Stomach smooth muscle (tissue), 2 donors: Measurements from ENCODE around the gene PREX1.
A peak's percentile ranks its signal among the peaks of the same experiment; 100 is the strongest.

Experiments used
- H3K27ac ChIP-seq: one replicate; pipeline ENCODE4 v1.7.0; 2013; ENCODE audit warnings: mild to moderate bottlenecking, low read length, inconsistent platforms
- H3K27me3 ChIP-seq, 2 donors: one replicate each; pipeline ENCODE4 v1.7.0; 2013; ENCODE audit warnings: low read length in 2 of 2; ENCODE audit not compliant: insufficient read depth in 2 of 2, control insufficient read depth in 1 of 2
- H3K36me3 ChIP-seq, 2 donors: one replicate each; pipeline ENCODE4 v1.7.0; 2013; ENCODE audit warnings: low read length in 2 of 2; ENCODE audit not compliant: control insufficient read depth in 2 of 2, insufficient read depth in 2 of 2
- H3K4me1 ChIP-seq: one replicate; pipeline ENCODE4 v1.7.0; 2013; ENCODE audit warnings: low read length; ENCODE audit not compliant: control insufficient read depth, insufficient read depth
- H3K4me3 ChIP-seq, 2 donors: one replicate each; pipeline ENCODE4 v1.7.0; 2013; ENCODE audit warnings: low read length in 2 of 2
- H3K9ac ChIP-seq, 2 donors: one replicate each; pipeline ENCODE4 v1.7.0; 2013; ENCODE audit warnings: low read length in 2 of 2, mild to moderate bottlenecking in 1 of 2
- H3K9me3 ChIP-seq, 2 donors: one replicate each; pipeline ENCODE4 v1.7.0; 2013; ENCODE audit warnings: low read length in 2 of 2; ENCODE audit not compliant: control insufficient read depth in 2 of 2
- donor health status: healthy.
- donor health status: Pancreatic carcinoma.

PREX1 gene

GRCh38 chr20:48625136-48625900 lies 202.5 kb downstream of the PREX1 start:
- Histone ChIP-seq H3K4me1 (peaks cover 9% of the 10 kb centered on the region), H3K9me3 (no peaks in the 10 kb centered on the region), H3K27ac (no peak overlapping the region), H3K36me3 (peaks cover 0 to 3% of the 10 kb centered on the region in 2 donors), H3K9ac (no peak overlapping the region), H3K27me3 (no peaks in the 10 kb centered on the region), H3K4me3 (no peak overlapping the region)

- no peak overlapping the region for H3K27ac ChIP-seq
- H3K4me3 ChIP-seq, result no peak overlapping the region
- H3K4me1 ChIP-seq, result peaks cover 17% of the 10 kb centered on the region
- peaks cover 0 to 3% of the 10 kb centered on the region in 2 donors for H3K36me3 ChIP-seq
- no peaks in the 10 kb centered on the region for H3K9me3 ChIP-seq
- H3K27me3 ChIP-seq, result no peaks in the 10 kb centered on the region
- H3K9ac ChIP-seq, result no peak overlapping the region
Observed at GRCh38 chr20:48624315-48625020, 203.3 kb downstream of the PREX1 start.

- H3K27me3 ChIP-seq, result no peaks in the 10 kb centered on the region
- H3K27ac ChIP-seq, result no peak overlapping the region
- H3K4me1 ChIP-seq, result peaks cover 18% of the 10 kb centered on the region
- no peak overlapping the region for H3K4me3 ChIP-seq
- H3K36me3 ChIP-seq, result peaks cover 0 to 3% of the 10 kb centered on the region in 2 donors
- H3K9me3 ChIP-seq, result no peaks in the 10 kb centered on the region
- H3K9ac ChIP-seq, result no peak overlapping the region
Observed at GRCh38 chr20:48623906-48624265, 203.9 kb downstream of the PREX1 start.

GRCh38 chr20:48623176-48623905 lies 204.5 kb downstream of the PREX1 start:
- H3K4me3 ChIP-seq, result no peak overlapping the region
- peaks cover 0 to 3% of the 10 kb centered on the region in 2 donors for H3K36me3 ChIP-seq
- H3K27ac ChIP-seq, result no peak overlapping the region
- peaks cover 18% of the 10 kb centered on the region for H3K4me1 ChIP-seq
- no peaks in the 10 kb centered on the region for H3K9me3 ChIP-seq
- no peaks in the 10 kb centered on the region for H3K27me3 ChIP-seq
- H3K9ac ChIP-seq, result no peak overlapping the region

GRCh38 chr20:48622421-48622820 lies 205.4 kb downstream of the PREX1 start:
- Histone ChIP-seq H3K27me3 (no peaks in the 10 kb centered on the region), H3K9ac (no peak overlapping the region), H3K27ac (no peak overlapping the region), H3K9me3 (no peaks in the 10 kb centered on the region), H3K4me1 (peaks cover 18% of the 10 kb centered on the region), H3K36me3 (peaks cover 0 to 3% of the 10 kb centered on the region in 2 donors), H3K4me3 (no peak overlapping the region)

GRCh38 chr20:48621376-48622078 lies 206.3 kb downstream of the PREX1 start:
- peak overlapping the region in 1 of 2 donors; percentile 42 for H3K9ac ChIP-seq
- no peak overlapping the region for H3K27ac ChIP-seq

GRCh38 chr20:48620507-48621375 lies 207.1 kb downstream of the PREX1 start:
- Histone ChIP-seq H3K9me3 (no peaks in the 10 kb centered on the region), H3K27me3 (no peaks in the 10 kb centered on the region), H3K9ac (peak overlapping the region in 1 of 2 donors; percentile 42), H3K4me3 (peak overlapping the region; percentile 43 to 69), H3K4me1 (peaks cover 18% of the 10 kb centered on the region), H3K36me3 (peaks cover 0 to 3% of the 10 kb centered on the region in 2 donors), H3K27ac (no peak overlapping the region)

More at GRCh38 chr20:48621376-48622078, 206.3 kb downstream of the PREX1 start:
- no peaks in the 10 kb centered on the region for H3K27me3 ChIP-seq
- H3K4me3 ChIP-seq, result no peak overlapping the region
- H3K9me3 ChIP-seq, result no peaks in the 10 kb centered on the region
- peaks cover 18% of the 10 kb centered on the region for H3K4me1 ChIP-seq
- H3K36me3 ChIP-seq, result peaks cover 0 to 3% of the 10 kb centered on the region in 2 donors

- Histone ChIP-seq H3K36me3 (no peaks in the 10 kb centered on the region), H3K4me3 (peak overlapping the region in 1 of 2 donors; percentile 69), H3K27ac (no peak overlapping the region), H3K4me1 (peaks cover 18% of the 10 kb centered on the region), H3K27me3 (no peaks in the 10 kb centered on the region), H3K9ac (no peak overlapping the region), H3K9me3 (no peaks in the 10 kb centered on the region)
Observed at GRCh38 chr20:48620154-48620506, 207.7 kb downstream of the PREX1 start.

- Histone ChIP-seq H3K9me3 (no peaks in the 10 kb centered on the region), H3K4me3 (no peak overlapping the region), H3K27me3 (no peaks in the 10 kb centered on the region), H3K36me3 (no peaks in the 10 kb centered on the region), H3K4me1 (peaks cover 18% of the 10 kb centered on the region), H3K9ac (no peak overlapping the region), H3K27ac (no peak overlapping the region)
Observed at GRCh38 chr20:48619126-48620101, 208.4 kb downstream of the PREX1 start.
